22Rv1 (cell line): ENCODE results near the gene FCER1G.

ENCODE experiments used
- H3K27ac ChIP-seq: fragments of 450-650 bp; 2 replicates; pipeline ENCODE4 v1.5.1; 2017
- ZFX ChIP-seq: fragments of 450-650 bp; IDR thresholded peaks from 2 replicates; pipeline ENCODE4 v1.6.1; 2017; ENCODE audit warnings: antibody characterized with exemption, borderline replicate concordance
- TF ChIP-seq, protein P1 (sequence below): fragments of 450-650 bp; IDR thresholded peaks from 2 replicates; pipeline ENCODE4 v1.5.1; 2017; ENCODE audit warnings: mild to moderate bottlenecking

Gene FCER1G

DNA sequence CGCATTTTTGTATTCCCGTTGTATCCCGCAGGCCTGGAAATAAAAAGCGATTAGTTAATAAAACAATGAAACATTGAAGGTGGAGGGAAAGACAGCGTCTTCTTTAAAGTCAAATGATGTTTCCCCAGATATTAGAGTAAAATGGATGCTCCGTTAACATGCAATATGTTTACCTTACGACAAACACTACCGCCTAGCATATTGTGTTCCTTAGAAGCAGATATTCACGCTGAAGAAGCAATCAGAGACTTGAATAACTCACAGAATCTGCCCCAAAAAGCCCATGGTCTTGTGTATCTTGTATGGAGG is 37.2 kb upstream of the FCER1G start:
- peak overlapping the region; percentile 63 for H3K27ac ChIP-seq
- no peak for TF ChIP-seq ZFX
- TF ChIP-seq, protein P1, sequence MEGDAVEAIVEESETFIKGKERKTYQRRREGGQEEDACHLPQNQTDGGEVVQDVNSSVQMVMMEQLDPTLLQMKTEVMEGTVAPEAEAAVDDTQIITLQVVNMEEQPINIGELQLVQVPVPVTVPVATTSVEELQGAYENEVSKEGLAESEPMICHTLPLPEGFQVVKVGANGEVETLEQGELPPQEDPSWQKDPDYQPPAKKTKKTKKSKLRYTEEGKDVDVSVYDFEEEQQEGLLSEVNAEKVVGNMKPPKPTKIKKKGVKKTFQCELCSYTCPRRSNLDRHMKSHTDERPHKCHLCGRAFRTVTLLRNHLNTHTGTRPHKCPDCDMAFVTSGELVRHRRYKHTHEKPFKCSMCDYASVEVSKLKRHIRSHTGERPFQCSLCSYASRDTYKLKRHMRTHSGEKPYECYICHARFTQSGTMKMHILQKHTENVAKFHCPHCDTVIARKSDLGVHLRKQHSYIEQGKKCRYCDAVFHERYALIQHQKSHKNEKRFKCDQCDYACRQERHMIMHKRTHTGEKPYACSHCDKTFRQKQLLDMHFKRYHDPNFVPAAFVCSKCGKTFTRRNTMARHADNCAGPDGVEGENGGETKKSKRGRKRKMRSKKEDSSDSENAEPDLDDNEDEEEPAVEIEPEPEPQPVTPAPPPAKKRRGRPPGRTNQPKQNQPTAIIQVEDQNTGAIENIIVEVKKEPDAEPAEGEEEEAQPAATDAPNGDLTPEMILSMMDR = peak; percentile 0; the same call in 1 of the 2 replicates

GRCh38 chr1:161179698-161180097 is 35.4 kb upstream of the FCER1G start:
- no peak overlapping the region for H3K27ac ChIP-seq
- TF ChIP-seq, protein P1 = no peak
- no peak for TF ChIP-seq ZFX

DNA sequence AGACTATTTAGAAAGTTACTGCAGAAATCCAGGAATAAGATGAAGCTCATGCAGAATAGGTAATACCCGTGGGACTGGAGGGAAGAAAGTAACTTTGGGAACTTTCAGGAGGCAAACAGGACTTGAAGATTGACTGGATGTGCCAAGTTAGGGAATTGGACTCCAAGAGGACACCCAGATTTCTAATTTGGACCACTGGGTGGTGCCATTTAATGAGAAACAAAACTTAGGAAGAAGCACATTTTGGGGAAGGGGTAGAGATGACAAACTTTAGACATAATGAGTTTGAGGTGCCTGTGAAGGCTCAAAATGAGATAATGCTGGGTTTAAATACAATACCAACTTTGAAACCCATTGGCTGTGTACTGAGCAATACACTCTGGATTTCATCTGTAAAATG is 34.5 kb upstream of the FCER1G start:
- TF ChIP-seq, protein P1 = peak; percentile 45
- TF ChIP-seq ZFX = no peak
- no peak overlapping the region for H3K27ac ChIP-seq

- H3K27ac ChIP-seq = no peak overlapping the region
- TF ChIP-seq ZFX = no peak
- TF ChIP-seq, protein P1 = no peak
Observed at GRCh38 chr1:161182214-161182613, 32.9 kb upstream of the FCER1G start.

GRCh38 chr1:161185282-161185682 is 29.8 kb upstream of the FCER1G start:
- TF ChIP-seq, protein P1 = no peak
- TF ChIP-seq ZFX = no peak
- H3K27ac ChIP-seq = no peak overlapping the region

- no peak overlapping the region for H3K27ac ChIP-seq
- TF ChIP-seq ZFX = no peak
- TF ChIP-seq, protein P1 = no peak
Observed at GRCh38 chr1:161185732-161186311, 29.3 kb upstream of the FCER1G start.

DNA sequence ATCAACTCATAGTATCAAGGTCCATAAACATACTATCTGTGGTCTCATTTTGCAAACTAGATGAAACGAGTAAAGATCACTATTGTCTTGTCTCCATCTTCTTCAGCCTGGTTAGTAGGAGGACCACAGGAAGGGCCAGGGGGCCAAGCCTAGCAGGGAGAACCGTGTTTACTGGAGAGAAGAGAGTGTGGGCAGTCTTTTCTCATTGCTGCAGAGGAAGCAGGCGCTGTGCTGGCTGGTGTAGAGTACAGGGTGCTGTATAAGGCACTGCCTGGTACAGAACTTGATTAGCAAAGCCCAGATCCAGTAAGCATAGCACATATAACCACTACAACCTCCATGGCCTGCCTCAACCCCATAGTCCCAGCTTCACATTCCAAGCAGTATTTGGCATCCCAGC is 27.8 kb upstream of the FCER1G start:
- TF ChIP-seq, protein P1 = no peak
- TF ChIP-seq ZFX = no peak
- no peak overlapping the region for H3K27ac ChIP-seq
